GM19328 (cell line): Measurements from ENCODE around the gene TPX2.

ENCODE experiments used
- ATAC-seq: cut with Tn5 transposase; IDR thresholded peaks from one replicate; pipeline ENCODE4 v1.9.1; 2021; ENCODE audit warnings: mild to moderate bottlenecking, moderate library complexity; ENCODE audit not compliant: unreplicated experiment

Gene TPX2, protein sequence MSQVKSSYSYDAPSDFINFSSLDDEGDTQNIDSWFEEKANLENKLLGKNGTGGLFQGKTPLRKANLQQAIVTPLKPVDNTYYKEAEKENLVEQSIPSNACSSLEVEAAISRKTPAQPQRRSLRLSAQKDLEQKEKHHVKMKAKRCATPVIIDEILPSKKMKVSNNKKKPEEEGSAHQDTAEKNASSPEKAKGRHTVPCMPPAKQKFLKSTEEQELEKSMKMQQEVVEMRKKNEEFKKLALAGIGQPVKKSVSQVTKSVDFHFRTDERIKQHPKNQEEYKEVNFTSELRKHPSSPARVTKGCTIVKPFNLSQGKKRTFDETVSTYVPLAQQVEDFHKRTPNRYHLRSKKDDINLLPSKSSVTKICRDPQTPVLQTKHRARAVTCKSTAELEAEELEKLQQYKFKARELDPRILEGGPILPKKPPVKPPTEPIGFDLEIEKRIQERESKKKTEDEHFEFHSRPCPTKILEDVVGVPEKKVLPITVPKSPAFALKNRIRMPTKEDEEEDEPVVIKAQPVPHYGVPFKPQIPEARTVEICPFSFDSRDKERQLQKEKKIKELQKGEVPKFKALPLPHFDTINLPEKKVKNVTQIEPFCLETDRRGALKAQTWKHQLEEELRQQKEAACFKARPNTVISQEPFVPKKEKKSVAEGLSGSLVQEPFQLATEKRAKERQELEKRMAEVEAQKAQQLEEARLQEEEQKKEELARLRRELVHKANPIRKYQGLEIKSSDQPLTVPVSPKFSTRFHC

GRCh38 chr20:31738729-31739549, at the start of gene TPX2:
Gene TPX2 (plus strand): TSS chr20:31739290. CDS start chr20:31757477, 18,187 bp downstream.
- ATAC-seq = peak; percentile 89

DNA sequence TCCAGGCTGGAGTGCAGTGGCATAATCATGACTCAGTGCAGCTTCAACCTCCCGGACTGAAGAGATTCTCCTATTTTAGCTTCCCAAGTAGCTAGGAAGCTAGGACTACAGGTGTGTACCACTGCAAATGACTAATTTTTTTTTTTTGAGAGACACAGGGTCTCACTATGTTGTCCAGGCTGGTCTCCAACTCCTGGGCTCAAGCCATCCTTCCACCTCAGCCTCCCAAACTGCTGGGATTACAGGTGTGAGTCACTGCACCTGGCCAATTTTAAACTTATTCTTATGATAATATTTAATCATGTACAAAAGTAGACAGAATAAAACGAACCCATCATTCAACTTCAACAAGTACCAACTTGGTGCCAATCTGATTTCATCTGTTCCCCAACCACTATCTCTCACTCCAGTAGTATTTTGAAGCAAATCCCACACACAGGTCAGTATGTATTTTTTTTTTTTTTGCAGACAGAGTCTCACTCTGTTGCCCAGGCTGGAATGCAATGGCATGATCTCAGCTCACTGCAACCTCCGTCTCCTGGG, 48.9 kb upstream of the TPX2 start:
- ATAC-seq = no peak

GRCh38 chr20:31691646-31692275, 47.3 kb upstream of the TPX2 start:
- peak; percentile 48 for ATAC-seq

GRCh38 chr20:31693402-31693801, 45.7 kb upstream of the TPX2 start:
- no peak for ATAC-seq

GRCh38 chr20:31693987-31694661, 45.0 kb upstream of the TPX2 start:
- no peak for ATAC-seq

- no peak for ATAC-seq
Measured at GRCh38 chr20:31694842-31695593, 44.1 kb upstream of the TPX2 start.

GRCh38 chr20:31695849-31696804, 43.0 kb upstream of the TPX2 start:
- no peak for ATAC-seq

DNA sequence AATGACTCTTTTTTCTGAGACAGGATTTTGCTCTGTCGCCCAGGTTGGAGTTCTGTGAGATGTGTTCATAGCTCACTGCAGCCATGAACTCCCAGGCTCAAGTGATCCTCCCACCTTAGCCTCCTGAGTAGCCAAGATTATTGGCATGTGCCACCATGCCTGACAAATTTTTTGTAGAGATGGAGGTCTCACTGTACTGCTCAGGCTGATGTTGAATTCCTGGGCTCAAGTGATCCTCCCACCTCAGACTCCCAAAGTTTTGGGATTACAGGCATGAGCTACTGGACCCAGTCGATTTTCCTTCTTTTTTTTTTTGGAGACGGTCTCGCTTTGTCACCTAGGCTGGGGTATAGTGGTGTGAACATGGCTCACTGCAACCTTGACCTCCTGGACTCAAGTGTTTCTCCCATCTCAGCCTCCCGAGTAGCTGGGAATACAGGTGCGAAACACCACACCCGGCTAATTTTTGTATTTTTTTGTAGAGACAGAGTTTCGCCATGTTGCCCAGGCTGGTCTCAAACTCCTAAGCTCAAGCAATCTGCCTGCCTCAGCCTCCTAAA, 40.8 kb upstream of the TPX2 start:
- no peak for ATAC-seq

DNA sequence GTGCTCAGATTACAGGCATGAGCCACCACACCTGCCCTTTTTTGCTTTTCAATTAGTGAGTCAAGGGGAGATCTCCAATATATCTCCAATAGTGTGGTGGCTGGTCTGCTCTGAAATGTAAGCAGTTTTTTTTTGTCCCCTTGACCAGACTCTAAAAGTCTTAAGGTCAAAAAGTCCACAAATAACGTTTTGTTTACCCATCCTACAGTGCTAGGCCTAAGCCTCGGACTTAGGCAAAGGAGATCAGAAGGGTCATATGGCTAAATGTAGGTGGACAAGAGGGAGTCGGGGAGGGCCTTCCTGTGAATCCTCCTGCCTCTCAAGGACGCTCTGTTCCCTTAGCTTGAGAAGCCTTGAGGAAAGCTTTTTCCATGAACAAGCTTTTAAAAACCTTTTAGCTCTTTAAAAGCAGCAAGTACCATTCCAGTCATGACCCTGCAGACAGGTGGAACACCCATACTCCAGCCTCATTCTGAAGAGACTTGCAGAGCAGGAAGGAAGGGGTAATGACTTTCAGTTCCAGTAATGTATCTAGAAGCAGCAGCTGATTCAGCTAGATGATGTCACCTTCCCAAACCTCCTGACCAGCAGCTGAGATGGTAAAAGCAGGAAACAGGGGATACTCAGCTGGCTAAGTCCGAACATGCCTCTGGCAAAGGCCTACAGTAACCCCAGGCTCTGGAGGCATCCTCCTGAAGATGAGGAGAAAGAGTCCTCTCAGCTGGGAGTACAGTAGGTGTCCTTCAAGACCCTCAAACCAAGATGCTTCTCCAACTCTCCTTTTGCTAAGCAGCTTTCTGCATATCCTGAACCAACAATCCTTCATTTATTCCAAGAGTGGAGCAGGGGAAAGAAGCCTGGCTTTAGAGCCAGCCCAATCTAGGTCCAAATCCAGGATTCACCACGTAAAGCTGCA, 40.0 kb upstream of the TPX2 start:
- ATAC-seq = peak; percentile 87

GRCh38 chr20:31699801-31700728, 39.0 kb upstream of the TPX2 start:
- ATAC-seq = no peak

DNA sequence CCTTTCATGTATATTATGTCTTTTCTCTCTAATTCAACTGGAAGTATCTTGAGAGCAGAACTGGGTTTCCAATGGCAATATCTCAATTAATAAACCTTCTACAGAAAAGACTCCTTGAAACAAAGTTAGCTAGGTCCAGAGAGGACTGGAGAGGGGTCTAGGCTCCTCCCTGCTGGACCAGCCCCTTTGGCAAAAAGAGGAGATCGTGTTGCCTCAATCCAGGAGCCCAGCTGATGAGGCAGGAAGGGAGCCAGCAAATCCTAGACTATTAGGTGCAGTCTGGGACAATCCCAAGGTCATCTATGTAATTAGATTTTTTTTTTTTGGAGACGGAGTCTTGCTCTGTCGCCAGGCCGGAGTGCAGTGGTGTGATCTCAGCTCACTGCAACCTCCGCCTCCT, 38.3 kb upstream of the TPX2 start:
- ATAC-seq = no peak

- ATAC-seq = no peak
Measured at GRCh38 chr20:31701591-31701990, 37.5 kb upstream of the TPX2 start.

DNA sequence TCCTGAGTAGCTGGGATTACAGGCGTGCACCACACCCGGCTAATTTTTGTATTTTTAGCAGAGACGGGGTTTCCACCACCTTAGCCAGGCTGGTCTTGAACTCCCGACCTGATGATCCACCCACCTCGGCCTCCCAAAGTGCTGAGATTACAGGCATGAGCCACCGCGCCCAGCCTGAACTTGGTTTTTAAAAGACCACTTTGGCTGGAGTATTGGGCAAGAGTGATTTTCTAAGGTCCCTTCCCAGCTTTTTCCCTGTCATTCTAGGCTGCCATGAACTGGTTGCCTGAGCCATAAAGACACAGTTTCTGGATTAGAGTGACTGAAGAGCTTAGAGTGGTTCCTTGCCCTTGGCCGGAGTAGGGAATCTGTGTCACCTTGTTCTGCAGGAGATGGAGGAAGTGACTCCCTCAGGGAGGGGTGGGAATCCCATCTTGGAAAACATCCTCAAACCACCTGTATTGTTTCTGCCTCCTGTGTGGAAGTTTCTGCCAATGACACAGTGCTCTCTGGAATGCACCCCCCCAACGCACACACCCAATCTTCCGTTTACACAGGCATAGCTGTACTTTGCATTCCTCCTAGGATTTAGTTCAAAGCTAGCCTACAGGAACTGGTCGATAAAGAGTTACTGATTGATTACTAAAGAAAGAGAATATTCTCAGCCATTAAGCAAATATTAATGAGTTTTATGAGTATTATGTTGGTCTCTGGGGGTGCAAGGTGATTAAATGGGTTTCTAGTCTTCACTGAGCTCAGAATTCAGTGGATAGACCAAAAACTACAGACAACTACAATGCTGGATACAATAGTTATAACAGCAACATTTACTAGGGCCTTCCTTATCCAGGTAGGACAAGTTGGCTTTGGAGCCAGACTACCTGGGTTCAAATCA, 34.6 kb upstream of the TPX2 start:
- no peak for ATAC-seq

DNA sequence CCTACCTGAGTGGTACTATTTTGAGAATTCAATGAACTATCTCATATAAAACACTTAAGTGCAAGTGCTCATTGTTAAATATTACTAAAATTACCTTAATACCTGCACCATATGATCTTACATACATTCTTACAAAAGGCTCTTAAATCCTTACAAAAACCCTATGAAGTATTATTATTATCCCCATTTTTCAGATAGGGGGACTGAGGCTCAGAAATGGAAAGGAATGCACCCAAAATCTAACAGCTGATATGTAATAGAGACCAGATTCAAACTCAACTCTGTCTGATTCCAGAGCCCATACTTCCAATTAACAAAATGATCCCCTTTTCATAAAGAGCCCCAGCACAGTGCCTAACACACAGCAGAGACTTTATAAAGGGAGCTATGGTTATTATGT, 33.9 kb upstream of the TPX2 start:
- ATAC-seq = no peak
